GM18519 (cell line): ENCODE data around the gene MPPED2.

ENCODE experiments used
- ATAC-seq: cut with Tn5 transposase; IDR thresholded peaks from one replicate; pipeline ENCODE4 v1.9.1; 2021; ENCODE audit warnings: mild to moderate bottlenecking, moderate library complexity; ENCODE audit not compliant: unreplicated experiment, low FRiP score

The MPPED2 gene

DNA sequence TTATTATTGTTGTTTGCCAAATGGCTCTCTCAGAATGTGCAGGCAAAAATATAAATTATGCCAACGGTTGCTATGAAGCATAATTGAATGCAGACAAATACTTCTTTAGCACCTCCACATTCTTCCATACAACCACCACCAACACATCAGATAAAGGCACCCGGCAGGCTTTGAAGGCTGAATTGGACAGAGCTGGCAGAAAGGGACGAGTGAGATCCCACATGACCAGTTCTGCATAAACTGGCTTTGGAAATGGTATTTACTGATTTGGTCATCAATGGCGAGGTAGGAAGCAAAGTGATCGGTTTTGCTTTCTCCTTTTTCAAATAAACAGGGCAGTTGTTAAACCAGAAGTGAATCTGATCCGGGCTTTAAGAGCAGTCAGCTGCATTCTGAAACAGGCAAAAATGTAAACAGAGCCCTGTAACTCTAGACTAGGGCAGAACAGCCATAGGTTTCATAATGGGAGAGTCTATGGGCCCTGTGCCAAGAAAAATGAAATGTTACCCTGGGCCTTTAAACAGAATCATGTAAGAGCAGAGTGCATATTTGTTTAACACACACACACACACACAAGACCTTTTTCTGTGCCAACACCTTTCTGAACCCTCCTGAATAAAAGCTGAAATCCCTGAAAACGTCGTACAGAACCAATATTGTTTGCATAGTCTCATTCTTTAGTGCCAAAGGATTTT is 97.7 kb downstream of the MPPED2 start:
- no peak for ATAC-seq

DNA sequence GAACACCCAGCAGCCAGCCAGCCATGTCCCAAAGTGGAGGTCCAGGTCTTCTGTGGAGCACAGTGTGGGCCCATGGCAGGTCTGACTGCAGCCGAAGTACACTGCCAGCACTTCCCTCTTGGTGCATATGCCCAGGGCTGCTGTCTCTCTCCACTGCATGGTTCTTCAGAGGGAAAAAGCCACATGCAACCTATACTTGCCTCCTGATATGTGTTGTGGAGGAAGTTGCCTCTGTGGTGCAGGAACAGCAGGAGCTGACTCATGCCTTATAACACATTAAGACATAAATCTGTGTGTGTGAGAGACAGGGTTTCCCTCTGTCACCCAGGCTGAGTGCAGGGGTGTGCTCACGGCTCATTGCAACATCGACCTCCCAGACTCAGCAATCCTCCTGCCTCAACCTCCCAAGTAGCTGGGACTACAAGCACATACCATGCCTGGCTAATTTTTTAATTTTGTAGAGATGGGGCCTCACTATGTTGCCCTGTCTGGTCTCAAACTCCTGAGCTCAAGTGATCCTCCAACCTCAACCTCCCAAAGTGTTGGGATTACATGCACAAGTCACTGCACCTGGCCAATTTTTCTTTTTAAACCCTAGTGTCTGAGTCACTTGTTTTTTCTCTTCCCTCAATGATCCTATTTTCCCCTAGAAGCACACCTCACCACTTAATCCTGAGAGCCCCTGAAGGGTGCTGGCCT is 98.8 kb downstream of the MPPED2 start:
- ATAC-seq: no peak

DNA sequence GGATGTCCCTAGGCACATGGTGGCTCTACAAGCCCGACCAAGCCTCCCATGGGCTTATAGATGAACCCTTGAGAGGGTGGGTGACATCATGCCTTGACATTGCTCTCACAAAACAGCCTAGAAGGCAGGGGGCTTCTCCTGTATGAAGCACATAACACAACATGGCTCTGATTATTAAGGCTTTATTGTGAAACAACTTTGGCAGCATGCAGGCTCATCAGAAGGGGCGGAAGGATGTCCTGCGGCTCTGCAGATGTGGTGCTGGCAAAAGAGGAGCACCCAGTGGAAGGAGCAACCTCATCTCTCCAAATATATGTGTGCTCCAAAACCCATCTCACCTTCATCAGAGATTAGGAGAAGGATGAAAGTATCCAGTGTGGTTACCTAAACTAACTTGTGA is 100.4 kb downstream of the MPPED2 start:
- ATAC-seq: no peak

DNA sequence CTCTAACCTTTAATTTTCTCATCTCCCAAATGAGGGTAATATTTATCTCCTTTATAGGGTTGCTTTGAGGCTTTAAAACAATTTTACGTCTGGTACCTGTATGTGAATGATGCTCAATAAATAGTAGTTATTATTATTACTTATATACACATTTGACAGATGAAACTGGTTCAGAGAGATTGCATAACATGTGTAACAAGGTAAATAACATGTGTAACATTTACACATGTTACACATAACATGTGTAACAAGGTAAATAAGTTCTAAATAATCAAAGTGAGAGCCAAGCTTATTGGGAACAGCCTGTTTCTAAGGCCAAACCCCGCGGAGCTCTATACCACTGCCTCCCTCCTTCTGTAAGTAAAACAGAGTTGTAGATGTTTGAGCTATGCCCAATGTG is 100.9 kb downstream of the MPPED2 start:
- no peak for ATAC-seq

- ATAC-seq: no peak
These were observed 103.1 kb downstream of the MPPED2 start for GRCh38 chr11:30483056-30483455.

DNA sequence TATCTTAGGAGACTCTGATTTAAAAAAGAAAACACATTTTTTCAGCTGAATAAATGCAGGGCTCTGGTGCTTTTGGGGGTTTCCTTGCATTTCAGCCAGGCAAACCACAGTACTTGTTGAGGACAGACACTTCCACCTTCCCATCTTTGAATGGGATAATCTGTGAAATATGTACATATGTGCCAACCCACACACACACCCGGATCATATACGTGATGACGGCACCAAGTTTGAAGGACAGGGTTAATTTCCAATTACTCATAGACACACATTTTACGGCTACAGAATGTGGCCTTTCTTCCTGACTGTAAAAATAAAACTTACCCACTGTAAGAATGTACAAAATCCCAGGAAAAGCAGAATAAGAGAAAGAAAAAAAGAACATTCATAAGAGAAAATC is 104.4 kb downstream of the MPPED2 start:
- ATAC-seq: no peak

DNA sequence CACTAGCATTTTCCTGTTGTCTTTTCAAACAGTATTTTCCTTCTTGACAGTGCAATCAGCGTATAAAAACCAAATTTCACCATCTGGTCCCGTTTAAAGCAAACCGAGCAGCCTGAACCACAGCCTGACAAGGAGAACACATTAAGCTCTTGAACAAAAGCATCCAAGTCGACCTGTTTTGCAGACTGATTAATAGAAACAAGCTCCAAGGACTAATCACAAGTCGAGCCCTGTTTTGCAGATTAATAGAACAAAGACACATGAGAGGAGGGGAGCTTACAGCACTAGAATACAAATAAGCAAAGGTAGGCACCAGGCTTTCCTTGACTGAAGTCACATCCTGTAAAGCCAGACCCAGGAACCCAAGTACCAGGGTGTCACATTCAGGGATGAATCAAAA is 104.8 kb downstream of the MPPED2 start:
- no peak for ATAC-seq

GRCh38 chr11:30479899-30480298 is 106.3 kb downstream of the MPPED2 start:
- no peak for ATAC-seq

- no peak for ATAC-seq
These were observed 107.2 kb downstream of the MPPED2 start for GRCh38 chr11:30478923-30479322.

GRCh38 chr11:30477061-30477460 is 109.1 kb downstream of the MPPED2 start:
- no peak for ATAC-seq

DNA sequence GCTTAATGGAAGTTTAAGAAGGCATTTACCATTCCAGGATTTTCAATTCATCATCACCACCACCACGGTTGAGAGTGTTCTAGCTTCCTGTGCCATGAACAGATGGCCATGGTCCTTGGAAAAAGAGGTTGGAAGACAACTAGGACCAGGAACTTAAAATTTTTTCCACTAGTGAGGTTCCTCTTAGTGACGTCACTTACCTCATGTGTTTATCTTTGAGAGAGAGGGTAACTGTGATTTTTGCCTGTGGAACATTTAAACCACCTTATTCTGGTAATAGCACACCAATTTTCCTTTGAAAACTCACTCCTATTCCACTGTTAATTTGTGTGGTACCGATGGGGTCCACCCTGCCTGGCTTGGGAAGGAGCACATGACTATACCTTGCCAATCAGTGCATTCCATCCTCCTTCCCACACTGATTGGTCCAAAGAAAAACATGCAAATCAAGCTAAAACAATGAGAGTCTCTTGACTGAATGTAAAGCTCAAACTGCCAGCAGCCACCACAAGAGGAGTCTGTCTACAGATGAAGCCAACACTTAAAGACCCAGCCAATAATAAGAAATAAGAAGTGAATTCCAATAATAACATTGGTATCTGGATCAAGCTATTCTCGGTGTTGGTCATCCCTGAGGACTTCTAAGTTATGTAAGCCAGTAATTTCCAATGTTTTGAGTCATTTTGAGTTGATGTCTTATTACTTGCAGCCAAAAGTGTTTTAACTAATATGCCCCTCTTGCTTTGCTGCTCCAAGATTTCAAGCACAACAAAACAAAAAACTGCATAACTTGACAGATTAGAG is 111.8 kb downstream of the MPPED2 start:
- no peak for ATAC-seq

GRCh38 chr11:30471244-30471643 is 114.9 kb downstream of the MPPED2 start:
- no peak for ATAC-seq

DNA sequence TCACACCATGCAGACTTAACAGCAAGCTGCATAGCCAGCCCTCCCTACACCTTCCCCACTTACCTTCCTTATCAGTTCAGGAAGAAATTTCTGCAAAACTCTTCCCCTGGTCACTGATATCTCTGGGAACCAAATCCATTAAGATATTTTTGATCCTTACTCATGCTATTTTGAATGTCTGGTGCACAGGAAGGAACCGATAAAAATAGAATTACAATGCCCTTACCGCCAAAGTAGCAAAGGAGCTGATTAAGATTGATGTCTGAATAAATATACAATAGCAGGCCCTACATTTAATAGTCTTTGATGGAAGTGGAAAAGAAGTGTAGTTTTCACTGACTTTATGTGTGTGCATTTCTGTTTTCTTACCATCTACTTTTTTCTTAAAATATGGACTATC is 117.3 kb downstream of the MPPED2 start:
- ATAC-seq: no peak

GRCh38 chr11:30467176-30467575 is 119.0 kb downstream of the MPPED2 start:
- no peak for ATAC-seq

DNA sequence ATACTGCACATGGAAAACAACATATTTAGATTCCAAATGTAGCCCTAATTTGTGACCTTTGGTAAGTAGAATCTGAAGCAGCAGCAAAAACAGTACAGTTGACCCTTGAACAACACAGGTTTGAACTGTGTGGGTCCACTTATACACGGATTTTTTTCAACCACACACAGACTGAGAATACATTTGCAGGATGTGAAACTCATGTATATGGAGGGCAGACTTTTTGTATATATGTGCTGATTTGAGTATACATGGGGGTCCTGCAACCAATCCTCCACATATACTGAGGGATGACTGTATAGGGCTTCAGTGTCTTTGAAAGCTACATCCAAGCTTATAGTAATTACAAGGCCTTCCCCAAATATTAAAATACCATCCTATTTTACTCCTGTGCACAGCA is 120.5 kb downstream of the MPPED2 start:
- ATAC-seq: no peak

DNA sequence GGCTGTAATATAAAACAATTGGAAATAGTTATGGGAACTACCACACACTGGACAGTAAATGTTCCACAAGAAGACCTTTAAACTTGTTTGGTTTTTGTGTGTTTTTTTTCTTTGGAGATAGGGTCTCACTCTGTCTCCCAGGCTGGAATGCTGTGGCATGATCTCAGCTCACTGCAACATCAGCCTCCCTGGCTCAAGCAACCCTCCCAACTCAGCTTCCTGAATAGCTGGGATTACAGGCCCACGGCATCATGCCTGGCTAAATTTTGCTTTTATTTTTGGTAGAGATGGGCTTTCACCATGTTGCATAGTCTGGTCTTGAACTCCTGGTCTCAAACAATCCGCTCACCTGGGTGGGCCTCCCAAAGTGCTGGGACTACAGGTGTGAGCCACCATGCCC is 121.0 kb downstream of the MPPED2 start:
- ATAC-seq: no peak

DNA sequence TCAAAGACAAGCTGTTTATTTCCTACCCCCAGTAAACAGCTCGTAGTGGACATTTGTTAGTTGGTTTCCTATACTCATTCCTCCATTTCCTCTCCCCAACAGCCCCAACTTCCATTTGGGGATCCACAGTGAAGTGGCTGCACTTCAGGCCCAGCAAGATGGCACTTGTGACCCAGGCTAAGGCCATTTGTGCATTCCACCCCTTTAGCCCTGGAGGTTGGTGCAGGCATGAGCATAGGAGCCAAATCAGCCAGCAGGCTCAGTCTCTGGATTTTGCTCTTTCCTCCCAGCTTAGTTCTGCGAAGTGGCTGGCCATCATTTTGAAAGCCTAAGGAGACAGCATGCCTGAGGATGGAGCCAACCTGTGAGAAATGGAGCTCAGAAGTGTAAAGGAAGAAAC is 122.9 kb downstream of the MPPED2 start:
- no peak for ATAC-seq

DNA sequence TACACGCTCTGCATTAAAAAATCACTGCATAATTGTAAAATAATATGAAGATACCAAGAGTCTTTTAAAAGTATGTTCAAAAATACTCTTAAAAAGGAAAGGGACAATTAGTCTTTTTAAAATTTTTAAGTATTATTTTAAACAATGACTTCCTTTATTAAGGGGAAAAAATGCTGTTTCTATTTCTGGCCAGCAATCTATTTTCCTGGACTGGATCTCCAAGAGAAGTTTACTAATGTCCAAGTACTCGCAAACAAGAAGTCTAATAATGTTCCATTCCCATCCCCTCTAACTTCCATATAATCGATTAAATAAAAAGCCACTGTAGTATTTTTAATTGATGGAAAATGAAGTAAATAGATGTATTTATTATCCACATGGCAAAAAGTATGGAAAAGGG is 123.7 kb downstream of the MPPED2 start:
- ATAC-seq: no peak

GRCh38 chr11:30459821-30460220 is 126.3 kb downstream of the MPPED2 start:
- ATAC-seq: no peak

- no peak for ATAC-seq
These were observed 126.8 kb downstream of the MPPED2 start for GRCh38 chr11:30459306-30459705.

- no peak for ATAC-seq
These were observed 127.6 kb downstream of the MPPED2 start for GRCh38 chr11:30458541-30458940.

DNA sequence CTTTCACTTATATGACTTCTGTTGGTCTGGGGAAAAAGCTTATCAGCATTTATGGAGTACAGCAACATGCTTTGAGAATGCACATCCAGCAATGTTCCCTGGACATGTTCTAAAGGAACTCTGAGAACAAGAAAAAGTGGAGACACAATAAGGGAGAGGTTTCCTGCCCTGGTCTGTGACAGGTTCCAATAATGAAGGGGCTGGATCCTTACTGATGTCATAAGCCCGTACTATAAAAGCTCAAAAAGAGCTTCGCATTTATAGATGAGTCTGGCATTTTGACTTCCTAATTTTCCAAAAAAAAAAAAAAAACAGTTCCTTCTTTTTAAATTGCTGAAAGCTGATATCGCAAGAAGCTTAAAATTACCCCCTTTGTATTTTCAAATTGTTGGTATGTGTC is 129.1 kb downstream of the MPPED2 start:
- no peak for ATAC-seq
